HG02870 (cell line): ENCODE measurements around the gene KRTAP4-1.
"Not testable (repeated sequence)": the region's sequence is repeated elsewhere in the genome, so short reads cannot be mapped to it uniquely, and the experiment has no call there.

ENCODE experiments used
- ATAC-seq: cut with Tn5 transposase; IDR thresholded peaks from one replicate; pipeline ENCODE4 v1.9.1; 2021; ENCODE audit warnings: mild to moderate bottlenecking, moderate library complexity; ENCODE audit not compliant: unreplicated experiment

Gene KRTAP4-1

GRCh38 chr17:41184480-41184961 is at the start of gene KRTAP4-1:
TSS of gene KRTAP4-1 (minus strand) at chr17:41184911. CDS start at chr17:41184854, 57 bp downstream.
- ATAC-seq, result no peak

- ATAC-seq, result not testable (repeated sequence)
These were observed 47.8 kb upstream of the KRTAP4-1 start, which contains the start of gene KRTAP9-3 for GRCh38 chr17:41232399-41233105. TSS of gene KRTAP9-3 (plus strand) at chr17:41232449. CDS start at chr17:41232502, 53 bp downstream.

DNA sequence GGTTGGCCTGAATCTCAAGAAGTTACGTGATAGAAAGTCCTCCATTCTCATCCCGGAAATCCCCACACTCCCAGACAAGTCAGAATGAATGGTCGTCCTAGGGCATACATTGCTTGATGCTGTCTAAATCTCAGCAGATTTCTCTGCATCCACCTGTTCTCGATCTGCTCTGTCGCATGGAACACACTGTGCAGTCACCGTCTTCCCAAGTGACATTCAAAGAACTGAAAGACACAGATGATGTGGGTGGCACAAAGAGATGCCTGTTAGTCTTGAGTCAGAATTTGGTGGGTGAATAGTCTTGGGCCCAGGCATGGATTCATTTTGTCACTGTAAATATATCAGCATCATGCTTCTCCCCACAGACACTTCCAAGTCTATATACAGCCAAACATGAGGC is 47.0 kb upstream of the KRTAP4-1 start:
- ATAC-seq, result no peak

GRCh38 chr17:41230094-41230493 is 45.4 kb upstream of the KRTAP4-1 start:
- ATAC-seq, result no peak

- not testable (repeated sequence) for ATAC-seq
These were observed 41.9 kb upstream of the KRTAP4-1 start, which contains the start of gene KRTAP9-2 for GRCh38 chr17:41226598-41227095. TSS of gene KRTAP9-2 (plus strand) at chr17:41226648. CDS start at chr17:41226655, 7 bp downstream.

DNA sequence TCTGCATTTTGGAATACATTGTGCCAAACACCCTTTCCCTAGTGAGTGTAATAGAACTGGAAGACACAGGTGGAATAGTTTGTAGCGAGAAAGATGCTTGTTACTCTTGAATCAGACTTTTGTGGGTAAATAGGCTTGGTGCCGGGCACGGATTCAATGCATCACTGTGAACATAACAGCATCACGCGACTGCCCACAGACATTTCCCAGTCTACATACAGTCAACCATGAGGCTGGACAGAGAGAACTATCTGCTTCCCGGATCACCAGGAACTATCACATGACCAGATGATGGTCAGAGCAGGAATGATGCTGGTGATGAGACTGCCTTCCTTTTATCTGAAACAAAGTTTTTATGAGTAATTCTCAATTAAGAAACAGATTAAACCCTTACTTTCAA is 41.3 kb upstream of the KRTAP4-1 start:
- no peak for ATAC-seq

DNA sequence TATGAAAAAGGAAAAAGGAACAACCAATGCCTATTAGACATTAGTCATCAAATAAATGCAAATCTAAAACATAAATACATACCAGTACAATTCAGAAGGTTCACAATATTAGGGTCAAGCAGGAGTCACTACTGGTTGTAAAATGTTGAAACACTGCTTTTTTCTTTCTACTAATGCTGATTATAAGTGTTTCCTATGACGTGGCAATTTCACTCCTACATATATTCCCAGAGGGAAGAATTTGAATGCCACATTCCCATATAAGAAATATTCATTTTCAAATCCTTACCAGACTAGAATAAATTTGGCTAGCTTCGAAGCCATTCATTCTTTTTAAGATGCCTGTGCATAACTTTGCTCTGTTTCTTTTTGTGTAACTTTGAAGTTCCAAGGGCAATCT is 39.1 kb upstream of the KRTAP4-1 start:
- no peak for ATAC-seq

DNA sequence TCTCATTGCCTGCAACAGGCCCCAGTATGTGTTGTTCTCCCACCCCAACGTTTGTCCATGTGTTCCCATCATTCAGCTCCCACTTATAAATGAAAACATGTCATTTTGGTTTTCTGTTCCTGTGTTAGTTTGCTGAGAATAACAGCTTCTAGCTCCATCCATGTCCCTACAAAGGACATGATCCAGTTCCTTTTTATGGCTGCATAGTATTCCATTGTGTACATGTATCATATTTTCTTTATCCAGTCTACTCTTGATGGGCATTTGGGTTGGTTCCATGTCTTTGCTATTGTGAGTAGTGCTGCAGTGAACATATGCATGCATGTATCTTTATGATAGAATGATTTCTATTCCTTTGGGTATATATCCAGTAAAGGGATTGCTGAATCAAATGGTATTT is 31.0 kb upstream of the KRTAP4-1 start:
- ATAC-seq, result no peak

GRCh38 chr17:41212524-41213169 is 27.9 kb upstream of the KRTAP4-1 start:
- no peak for ATAC-seq

DNA sequence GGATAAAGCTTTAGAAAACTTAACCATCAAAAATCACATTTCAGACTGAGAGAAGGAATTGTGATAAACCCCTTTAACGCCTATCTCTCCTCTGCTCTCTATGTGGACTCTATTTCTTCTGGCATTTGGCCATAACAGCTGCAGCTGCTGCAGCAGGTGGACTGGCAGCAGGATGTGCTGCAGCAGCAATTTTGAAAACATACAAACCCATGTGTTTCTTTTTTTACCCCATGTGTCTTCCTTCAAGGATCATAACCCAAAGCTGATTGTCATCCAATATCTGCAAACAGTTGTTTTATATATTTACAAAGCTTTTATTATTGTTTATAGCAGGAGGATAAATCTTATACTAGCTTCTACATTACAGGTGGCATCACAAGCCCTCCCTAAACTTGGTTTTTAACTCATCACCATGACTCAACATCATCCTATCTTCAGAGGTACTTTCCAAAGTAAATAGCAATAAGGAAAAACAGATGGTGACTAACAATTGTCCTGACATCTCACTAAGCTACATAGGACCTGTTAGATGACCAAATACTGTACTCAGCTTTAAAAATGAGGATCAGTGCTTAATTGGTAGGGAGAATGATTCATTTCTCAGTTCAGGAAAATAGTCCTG is 27.2 kb upstream of the KRTAP4-1 start:
- no peak for ATAC-seq

DNA sequence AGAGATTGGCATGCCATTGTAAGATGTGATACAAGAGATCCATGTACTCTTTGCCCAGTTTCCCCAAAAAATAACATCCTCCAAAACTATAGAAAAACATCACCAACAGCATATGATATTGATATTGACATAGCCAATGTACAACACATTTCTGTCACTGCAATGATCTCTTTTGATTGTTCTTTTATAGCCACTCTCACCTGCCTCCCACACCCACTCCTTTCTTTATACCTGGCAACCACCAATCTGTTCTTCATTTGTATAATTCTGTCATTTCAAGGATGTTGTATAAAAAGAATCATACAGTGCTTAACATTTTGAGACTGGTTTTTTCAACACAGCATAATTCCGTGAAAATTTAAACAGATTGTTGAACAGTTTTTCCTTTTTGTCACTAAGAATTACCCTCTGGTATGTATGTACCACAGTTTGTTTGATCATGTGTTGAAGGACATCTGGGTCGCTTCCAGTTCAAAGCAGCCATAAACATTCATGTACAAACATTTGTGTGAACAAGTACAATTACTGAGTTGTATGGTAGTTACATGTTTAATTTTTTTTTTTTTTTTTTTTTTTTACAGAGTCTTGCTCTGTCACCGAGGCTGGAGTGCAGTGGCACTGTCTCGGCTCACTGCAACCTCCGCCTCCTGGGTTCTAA is 14.8 kb upstream of the KRTAP4-1 start:
- no peak for ATAC-seq

DNA sequence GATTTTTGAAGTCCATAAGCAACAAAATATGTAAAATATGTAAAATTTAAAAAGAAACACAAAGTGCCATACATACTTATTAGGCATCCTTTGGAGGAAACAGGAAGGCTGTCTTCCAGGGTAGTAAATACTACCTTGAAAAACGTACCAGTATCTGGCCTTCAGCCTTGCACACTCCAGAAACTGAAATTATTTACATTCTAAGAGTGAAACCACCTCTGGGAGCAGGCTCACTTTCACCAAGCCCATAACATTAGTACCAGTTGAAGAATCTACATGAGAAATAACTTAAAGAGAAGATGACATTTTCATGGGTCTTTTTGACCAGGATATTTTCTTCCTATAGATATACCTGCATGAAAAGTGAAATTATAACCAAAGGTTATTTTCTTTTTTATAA is 11.4 kb upstream of the KRTAP4-1 start:
- no peak for ATAC-seq

GRCh38 chr17:41190328-41190727 is 5.6 kb upstream of the KRTAP4-1 start:
- no peak for ATAC-seq

GRCh38 chr17:41189837-41190318 is 5.2 kb upstream of the KRTAP4-1 start, which contains the start of gene KRTAP9-1:
TSS of gene KRTAP9-1 (plus strand) at chr17:41189887. CDS start at chr17:41189887, 0 bp downstream.
- ATAC-seq, result not testable (repeated sequence)

GRCh38 chr17:41186872-41187271 is 2.2 kb upstream of the KRTAP4-1 start:
- no peak for ATAC-seq

- ATAC-seq, result no peak
These were observed 290 bp upstream of the KRTAP4-1 start for GRCh38 chr17:41185001-41185400.

DNA sequence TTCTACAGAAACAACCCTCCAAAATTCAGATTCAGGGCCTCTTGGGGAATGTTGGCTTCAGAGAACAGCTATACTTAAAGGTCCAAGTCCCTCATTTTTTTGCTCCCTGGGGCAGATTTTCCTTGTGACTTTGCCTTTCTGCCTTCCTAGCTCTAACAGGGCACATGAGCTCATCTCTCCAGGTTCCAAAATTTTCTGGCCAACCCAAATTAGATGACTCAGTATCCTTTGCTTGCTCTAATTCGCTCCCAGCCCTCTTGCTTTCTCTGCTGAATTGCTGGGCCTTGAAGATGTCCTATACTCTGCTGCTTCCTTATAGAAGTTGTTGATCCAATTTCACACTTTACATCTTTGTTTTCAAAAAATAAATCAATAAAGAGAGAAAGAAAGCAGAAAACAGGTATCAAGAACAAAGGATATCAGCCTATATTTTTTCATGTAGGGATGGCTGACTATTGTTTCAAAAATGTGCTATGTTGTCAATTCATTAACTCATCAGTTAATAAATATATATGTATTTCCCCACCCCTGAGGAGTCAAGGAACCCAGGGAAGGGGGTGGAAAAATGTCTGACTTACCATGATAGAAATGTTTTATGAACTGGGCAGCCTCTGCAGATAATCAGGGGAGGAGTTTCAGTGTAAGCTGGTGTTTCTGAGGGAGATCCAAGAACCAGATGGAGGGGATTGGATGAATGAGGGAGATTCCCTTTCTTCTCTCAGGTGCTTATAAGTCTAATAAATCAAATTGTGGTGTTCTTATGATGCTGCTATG is 5.7 kb downstream of the KRTAP4-1 start:
- no peak for ATAC-seq

GRCh38 chr17:41178341-41178740 is 6.4 kb downstream of the KRTAP4-1 start:
- no peak for ATAC-seq

DNA sequence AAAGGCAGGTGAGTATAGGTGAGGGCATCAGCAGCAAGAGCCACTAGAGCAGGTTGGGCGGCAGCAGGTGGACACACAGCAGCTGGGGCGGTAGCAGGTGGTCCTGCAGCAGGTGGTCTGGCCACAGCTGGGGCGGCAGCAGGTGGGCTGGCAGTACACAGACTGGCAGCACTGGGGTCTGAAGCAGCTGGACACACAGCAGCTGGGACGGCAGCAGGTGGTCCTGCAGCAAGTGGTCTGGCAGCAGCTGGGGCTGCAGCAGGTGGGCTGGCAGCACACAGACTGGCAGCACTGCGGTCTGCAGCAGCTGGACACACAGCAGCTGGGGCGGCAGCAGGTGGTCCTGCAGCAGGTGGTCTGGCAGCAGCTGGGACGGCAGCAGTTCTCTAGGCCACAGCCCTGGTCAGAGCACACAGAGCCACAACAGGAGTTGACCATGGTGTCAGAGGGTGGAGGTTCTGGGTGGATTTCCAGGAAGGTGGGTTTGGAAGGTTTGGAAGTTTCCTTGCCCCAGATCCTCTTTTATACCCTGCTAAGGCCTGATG is 6.9 kb downstream of the KRTAP4-1 start, which contains the start of gene KRTAP4-2:
KRTAP4-2 (minus strand) TSS at position 495 of the 545 bp plus-strand sequence; CDS start at position 438, 57 bp downstream.
- ATAC-seq, result no peak
